GM18861 (cell line): ENCODE measurements around the gene SMC3.

Experiments
- ATAC-seq: cut with Tn5 transposase; IDR thresholded peaks from one replicate; pipeline ENCODE4 v1.9.1; 2021; ENCODE audit not compliant: unreplicated experiment

Gene SMC3

GRCh38 chr10:110544958-110545537 lies 22.4 kb upstream of the SMC3 start:
- ATAC-seq, result no peak

DNA sequence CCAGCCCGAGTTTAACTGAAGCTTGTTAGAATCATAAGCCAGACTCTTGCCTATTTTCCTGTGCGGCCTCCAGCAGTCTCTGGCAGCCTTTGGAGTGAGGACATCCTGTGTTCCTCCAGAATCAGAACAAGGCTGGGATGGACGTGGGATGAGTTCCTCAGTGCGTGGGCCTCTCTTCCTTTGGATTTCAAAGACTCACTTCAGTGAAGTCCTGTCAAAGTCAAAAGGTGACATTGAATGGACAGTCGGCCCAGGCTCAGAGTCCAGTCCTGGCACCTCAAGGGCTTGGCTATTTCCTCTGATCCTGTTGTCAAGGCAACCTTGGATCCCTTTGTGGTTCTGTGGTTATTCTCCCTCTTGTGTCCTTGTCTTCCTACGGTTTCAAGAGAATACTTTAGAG lies 21.4 kb upstream of the SMC3 start:
- ATAC-seq, result no peak

DNA sequence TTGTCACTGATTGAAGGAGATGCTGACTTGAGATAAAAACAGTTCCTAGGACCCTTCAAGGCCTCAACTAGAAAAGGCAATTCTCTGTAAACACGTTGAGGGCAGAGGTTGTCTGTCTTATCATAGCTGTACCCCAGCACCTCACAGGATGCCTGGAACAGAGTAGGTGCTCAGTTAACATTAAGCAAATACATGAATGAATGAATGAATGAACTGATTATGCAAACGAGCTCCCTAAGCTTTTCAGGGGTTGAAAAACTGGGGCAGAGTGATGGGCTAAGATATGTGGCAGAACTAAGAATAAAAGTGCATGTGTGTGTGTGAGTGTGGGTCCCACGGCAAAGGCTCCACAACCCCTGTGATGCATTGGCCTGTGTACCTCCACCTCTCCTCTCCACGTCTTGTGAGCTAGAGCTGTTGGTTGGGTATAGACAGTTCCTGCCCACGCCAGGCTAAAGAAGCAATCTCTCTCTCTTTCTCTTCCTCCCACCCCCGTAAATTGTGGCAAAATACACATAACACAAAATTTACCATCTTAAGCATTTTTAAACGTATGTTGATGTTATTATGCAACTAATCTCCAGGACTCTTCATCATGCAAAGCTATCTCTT lies 20.9 kb upstream of the SMC3 start:
- no peak for ATAC-seq

DNA sequence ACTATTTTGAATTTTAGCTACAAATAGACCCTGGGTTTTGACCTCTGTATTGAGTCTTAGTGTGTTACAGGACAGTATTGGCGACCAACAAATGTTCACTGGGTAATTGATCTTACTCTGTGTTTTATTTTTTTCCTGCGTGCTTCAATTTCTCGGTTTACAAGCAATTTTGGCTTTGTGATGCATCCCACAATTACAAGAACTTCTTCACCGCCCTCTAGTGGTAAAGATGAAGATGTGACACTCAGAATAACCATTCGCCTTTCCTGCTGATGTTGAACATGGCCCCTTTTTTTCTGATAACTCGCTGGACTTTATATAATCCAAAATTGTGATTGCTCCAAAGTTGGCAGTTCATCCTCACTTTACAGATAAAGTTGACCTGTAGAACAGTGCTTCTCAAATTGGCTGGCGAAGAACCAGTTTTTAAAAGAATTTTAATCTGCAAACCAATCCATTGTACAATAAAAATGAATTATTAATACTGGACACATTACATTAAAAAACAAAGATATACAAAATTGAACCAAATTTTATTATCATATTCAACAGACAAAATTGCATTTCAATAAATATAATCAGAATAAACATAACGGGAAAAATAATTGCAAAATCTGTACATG lies 20.2 kb upstream of the SMC3 start:
- ATAC-seq, result no peak

DNA sequence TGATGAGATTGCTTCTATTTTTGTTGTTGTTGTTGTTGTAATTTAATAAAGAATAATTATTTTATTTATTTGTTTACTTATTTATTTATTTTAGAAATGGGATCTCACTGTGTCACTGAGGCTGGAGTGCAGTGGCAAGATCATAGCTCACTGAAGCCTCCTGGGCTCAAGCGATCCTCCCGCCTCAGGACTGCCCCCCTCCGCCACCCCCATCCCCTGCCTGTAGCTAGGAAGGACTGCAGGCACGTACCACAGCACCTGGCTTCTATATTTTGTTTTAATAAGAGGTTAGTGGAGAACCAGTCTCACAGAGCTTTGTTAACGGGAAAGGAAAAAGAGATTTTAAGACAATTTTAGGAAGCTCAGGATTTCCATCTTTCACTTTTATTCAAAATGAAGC lies 19.5 kb upstream of the SMC3 start:
- no peak for ATAC-seq

DNA sequence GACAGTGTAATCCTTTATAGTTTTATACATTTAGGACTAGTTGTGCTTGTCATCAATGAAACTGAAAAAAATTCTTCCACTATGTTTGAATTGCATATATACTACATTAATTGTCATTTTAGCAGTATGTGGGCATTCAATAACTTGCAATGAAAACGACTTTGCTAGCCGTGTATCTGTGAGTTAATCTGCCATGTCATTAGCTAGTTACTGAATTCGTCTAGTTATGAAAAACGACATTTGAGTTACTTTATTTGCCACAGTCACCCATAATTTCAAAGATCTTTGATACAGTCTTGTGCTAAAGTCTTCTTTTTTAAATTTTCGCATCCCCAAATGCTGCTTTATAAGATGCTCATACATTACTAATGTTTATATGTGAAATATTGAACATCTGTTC lies 18.3 kb upstream of the SMC3 start:
- no peak for ATAC-seq

DNA sequence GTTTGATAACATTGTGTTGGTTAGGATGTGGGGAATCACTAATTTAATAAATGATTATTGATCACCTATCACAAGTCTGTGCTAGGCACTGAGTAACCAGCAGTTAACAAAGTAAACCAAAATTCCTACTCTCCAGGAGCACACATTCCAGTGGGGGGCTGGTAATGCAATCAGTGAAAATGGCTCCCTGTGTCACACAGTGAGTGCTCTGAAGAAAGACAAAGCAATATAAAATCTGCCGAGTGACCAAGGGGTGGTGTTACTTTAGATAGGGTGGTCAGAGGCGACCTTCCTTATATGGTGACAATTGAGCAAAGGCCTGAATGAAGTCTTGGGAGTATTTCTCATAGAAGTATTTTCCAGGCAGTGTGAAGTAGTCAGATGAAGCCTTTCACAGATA lies 13.6 kb upstream of the SMC3 start:
- ATAC-seq, result no peak

DNA sequence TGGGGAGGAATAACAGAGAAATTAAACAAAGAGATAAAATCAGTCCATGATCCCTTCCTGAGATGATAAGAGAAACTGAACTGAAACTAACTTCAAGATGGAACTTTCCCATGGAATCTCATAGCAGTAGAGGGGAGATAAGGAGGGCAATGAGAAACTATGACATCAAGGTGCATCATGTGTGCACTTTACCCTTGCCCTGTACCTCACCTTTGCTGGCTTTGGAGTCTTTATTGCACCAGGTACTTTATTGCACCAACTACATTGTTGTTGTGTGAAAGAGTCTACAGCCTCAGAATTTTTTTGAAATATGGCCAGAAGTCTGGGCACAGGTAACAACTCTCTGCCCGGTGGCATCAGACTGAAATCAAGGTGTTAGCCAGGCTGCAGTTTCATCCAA lies 11.2 kb upstream of the SMC3 start:
- no peak for ATAC-seq

- peak; percentile 77 for ATAC-seq
These were observed 10.4 kb upstream of the SMC3 start for GRCh38 chr10:110556969-110557601.

DNA sequence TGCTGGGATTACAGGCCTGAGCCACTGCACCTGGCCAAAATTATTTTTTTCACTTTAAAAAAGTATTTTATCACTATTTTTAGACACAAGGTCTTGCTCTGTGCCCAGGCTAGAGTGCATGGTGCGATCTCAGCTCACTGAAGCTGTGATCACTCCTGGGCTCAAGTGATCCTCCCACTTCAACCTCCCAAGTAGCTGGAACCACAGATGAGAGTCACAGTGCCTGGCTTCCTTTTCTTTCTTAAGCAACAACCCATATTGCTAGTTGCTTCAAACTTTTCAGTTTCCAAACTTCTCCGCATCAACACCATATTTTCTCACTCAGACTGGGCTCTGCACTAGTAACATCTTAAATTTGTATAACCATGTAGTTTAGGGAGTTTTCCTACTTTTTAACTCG lies 9.5 kb upstream of the SMC3 start:
- ATAC-seq, result no peak

DNA sequence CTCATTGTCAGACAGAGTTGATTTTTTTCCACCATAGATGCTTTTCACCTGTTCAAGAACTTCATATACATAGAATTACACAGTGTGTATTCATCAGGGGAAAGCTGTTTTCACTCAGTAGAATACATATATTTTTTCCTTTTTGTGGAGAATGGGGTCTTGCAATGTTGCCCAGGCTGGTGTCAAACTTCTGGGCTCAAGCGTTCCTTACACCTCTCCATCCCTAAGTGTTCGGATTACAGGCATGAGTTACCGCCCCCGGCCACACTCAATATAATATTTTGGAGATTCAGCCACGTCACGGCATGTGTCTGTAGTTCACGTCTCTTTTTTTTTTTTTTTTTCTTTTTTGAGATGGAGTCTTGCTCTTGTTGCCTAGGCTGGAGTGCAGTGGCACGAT lies 7.5 kb upstream of the SMC3 start:
- ATAC-seq, result no peak

DNA sequence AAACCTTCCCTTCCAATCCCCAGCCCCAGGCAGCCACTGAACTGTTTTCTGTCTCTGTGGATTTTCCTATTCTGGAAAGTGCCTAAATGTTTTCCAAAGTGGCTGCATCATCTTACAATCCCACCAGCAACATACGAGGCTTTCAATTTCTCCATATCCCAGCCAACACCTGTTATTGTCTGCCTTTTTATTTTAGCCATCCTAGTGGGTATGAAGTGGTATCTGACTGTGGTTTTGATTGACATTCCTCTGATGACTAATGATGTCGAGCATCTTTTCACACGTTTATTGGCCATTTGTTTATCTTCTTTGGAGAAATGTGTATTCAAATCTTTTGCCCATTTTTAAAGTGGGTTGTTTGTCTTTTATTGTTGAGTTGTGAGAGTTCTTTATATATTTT lies 6.2 kb upstream of the SMC3 start:
- ATAC-seq, result no peak

- ATAC-seq, result no peak
These were observed 5.1 kb upstream of the SMC3 start for GRCh38 chr10:110562348-110562747.

- ATAC-seq, result no peak
These were observed 4.4 kb upstream of the SMC3 start for GRCh38 chr10:110563132-110563531.

- no peak for ATAC-seq
These were observed 859 bp upstream of the SMC3 start for GRCh38 chr10:110566472-110567200.

DNA sequence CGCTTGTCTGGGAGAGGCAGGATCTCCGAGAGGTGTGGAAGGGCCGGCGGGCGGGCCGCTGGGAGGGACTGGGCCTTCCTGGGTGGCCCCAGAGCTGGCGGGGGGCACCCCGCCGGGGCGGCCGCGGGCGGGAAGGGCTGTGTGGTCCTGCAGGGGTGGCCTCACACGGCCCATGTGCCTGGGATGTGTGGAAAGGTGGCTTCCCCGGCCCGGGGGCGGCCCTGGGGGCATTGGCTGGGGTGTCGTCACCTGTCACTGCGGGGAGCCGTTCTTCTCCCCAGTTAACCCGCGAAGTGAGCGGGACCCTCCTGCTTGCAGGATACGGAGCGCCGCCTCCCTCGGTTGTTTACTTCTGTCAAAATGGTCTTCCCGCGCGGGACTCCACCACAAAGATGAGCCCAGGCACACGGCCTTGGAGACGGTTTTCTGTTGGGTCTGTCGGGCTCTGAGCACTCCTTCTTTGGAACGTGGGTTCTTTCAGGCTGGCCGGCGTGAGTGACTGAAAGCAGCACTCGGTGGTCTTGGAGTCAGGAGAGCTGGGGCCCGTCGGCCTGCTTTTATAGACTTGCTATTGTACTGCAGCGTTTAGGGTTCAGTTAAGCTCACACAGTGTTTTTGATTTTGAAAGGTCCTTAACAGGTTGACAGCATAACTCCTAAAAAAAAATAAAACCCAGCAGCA lies 700 bp downstream of the SMC3 start:
- peak; percentile 12 for ATAC-seq

DNA sequence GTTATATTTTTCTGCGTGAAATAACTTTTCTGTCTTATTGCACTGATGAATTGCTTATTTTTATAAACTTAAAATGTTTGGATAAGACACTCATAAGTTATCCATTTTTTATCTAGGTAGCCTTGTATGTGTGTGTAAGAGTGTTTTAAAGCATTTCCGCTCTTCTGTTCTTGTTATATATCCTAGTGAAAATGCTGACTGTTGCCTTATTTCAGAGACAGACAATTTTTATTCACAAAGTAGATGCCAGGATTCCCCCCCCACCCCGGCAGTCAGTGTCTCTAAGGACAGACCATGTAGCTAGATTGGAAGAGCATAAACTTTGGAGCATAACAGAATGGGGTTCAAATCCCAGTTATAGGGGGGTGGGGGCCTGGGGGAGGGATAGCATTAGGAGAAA lies 1.6 kb downstream of the SMC3 start:
- ATAC-seq, result no peak

DNA sequence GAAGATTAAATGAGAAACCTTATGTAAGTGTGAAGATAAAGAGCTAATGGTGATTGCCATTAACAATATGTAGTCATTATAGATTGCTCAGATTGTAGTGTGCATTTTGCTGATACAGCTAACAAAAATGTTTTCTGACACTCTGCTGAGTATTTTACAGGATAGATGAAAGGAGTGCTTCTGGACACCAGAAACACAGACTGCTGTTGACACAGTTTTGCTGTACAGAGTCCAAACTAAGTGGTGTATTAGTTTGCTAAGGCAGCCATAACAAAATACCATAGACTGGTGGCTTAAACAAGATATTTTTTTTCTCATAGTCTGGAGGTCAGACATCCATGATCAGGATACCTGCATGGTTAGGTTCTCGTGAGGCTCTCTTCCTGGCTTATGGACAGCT lies 2.2 kb downstream of the SMC3 start:
- no peak for ATAC-seq

GRCh38 chr10:110571093-110571743 lies 3.7 kb downstream of the SMC3 start:
- no peak for ATAC-seq

DNA sequence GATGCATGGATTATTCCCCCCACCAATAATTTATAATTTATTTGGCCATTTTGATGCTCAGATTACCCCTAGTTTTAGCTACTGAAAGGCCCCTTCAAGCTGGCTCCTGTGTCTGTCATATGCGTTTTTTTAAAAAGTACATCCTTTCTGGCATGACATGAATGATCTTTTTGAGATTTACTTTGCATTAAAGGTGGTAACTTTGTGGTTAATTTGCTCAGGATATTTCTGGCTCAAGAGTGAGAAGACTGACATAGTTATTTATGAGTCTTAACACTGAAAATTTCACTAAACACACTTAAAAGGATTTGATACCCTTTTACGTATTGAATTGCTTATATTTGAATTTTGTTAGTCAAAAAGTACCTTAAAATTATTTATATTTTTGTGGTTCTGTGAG lies 5.4 kb downstream of the SMC3 start:
- ATAC-seq, result no peak

DNA sequence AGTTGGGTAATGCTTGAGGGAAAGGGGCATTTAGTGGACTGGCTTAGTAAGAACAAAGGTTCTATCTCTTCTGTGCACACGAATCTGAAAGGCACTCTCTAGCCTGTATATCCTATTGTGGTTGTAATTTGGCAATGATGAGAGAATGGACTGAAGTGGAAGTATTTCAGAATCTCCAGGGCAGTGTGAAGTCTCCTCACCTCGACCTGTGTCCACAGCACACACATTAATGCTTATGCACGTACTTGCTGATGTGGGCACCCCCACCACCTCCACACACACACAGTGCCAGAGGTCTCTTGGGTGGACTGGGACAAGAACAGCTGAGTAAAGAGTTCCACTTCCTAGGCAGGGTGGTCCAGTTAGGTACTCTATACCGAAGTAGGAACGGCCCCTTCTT lies 6.9 kb downstream of the SMC3 start:
- ATAC-seq, result no peak
